Astrocyte (in vitro differentiated cells and primary cell): ENCODE measurements around the gene NPW.

Experiments
- CTCF ChIP-seq: IDR thresholded peaks from 2 replicates; pipeline ENCODE4 v1.5.1; 2011; ENCODE audit warnings: low read depth, mild to moderate bottlenecking, inconsistent platforms, low read length, moderate library complexity; ENCODE audit not compliant: insufficient read depth
- EZH2 ChIP-seq: IDR thresholded peaks from 2 replicates; pipeline ENCODE4 v1.6.1; 2012; ENCODE audit warnings: mild to moderate bottlenecking, low read length, inconsistent platforms; ENCODE audit not compliant: insufficient read depth

GRCh38 chr16:1992704-1993317, 26.8 kb upstream of the NPW start:
- TF ChIP-seq CTCF (no peak), EZH2 (no peak)
